Liver (tissue), 9 donors: ENCODE results near the gene MTOR. TPM values are rescaled to one million over a fixed set of nuclear protein-coding genes. Genes with fewer than 3 reads are reported as not detected.

Source experiments
- DNase-seq: peaks from one replicate; pipeline ENCODE4 v3.0.0-alpha.2; 2017; ENCODE audit warnings: low spot score
- H3K27ac ChIP-seq, 2 donors: one replicate each; pipeline ENCODE4 v1.7.0; 2013; ENCODE audit warnings: inconsistent platforms in 2 of 2, low read length in 2 of 2, control low read depth in 1 of 2, low read depth in 1 of 2, mild to moderate bottlenecking in 1 of 2
- H3K27me3 ChIP-seq, 4 donors: one replicate each; pipeline versions ENCODE4 v1.6.1 to v1.7.0; 2013; ENCODE audit warnings: low read length in 3 of 4, inconsistent platforms in 1 of 4, mild to moderate bottlenecking in 1 of 4, moderate library complexity in 1 of 4; ENCODE audit not compliant: control insufficient read depth in 4 of 4, insufficient read depth in 4 of 4
- H3K36me3 ChIP-seq, 4 donors: one replicate each; pipeline versions ENCODE4 v1.6.1 to v1.7.0; 2013; ENCODE audit warnings: low read length in 3 of 4, mild to moderate bottlenecking in 3 of 4, low read depth in 1 of 4, moderate library complexity in 1 of 4; ENCODE audit not compliant: control insufficient read depth in 4 of 4, insufficient read depth in 3 of 4
- H3K4me1 ChIP-seq, 4 donors: one replicate each; pipeline versions ENCODE4 v1.6.1 to v1.7.0; 2013; ENCODE audit warnings: low read length in 3 of 4, mild to moderate bottlenecking in 3 of 4, moderate library complexity in 1 of 4; ENCODE audit not compliant: control insufficient read depth in 4 of 4, insufficient read depth in 4 of 4
- H3K4me3 ChIP-seq, 3 donors: one replicate each; pipeline versions ENCODE4 v1.6.1 to v1.7.0; 2013; ENCODE audit warnings: low read length in 3 of 3, control low read depth in 1 of 3, low read depth in 1 of 3, mild to moderate bottlenecking in 1 of 3
- H3K9ac ChIP-seq, 2 donors: one replicate each; pipeline ENCODE4 v1.7.0; 2013; ENCODE audit warnings: low read length in 2 of 2, mild to moderate bottlenecking in 2 of 2, moderate library complexity in 2 of 2, control low read depth in 1 of 2, low read depth in 1 of 2
- H3K9me3 ChIP-seq, 4 donors: one replicate each; pipeline versions ENCODE4 v1.6.1 to v1.7.0; 2013; ENCODE audit warnings: low read length in 3 of 4; ENCODE audit not compliant: control insufficient read depth in 4 of 4
- ATF3 ChIP-seq: IDR thresholded peaks from 2 replicates; pipeline ENCODE4 v1.6.1; 2016; ENCODE audit warnings: antibody characterized with exemption
- CTCF ChIP-seq: fragments of 150-350 bp; IDR thresholded peaks from 2 replicates; pipeline ENCODE4 v1.5.1; 2017; ENCODE audit warnings: improper control_type of control experiment, low read depth, low read length; ENCODE audit not compliant: missing input control
- EGR1 ChIP-seq, 2 donors: IDR thresholded peaks; 2 replicates each; pipeline ENCODE4 v1.6.1; 2016 to 2018; ENCODE audit warnings: antibody characterized with exemption in 2 of 2, low read depth in 2 of 2
- FOXA1 ChIP-seq: IDR thresholded peaks from 2 replicates; pipeline ENCODE4 v1.6.1; 2016; ENCODE audit warnings: antibody characterized with exemption
- FOXA2 ChIP-seq: IDR thresholded peaks from 2 replicates; pipeline ENCODE4 v1.6.1; 2016; ENCODE audit warnings: antibody characterized with exemption
- GABPA ChIP-seq, 2 donors: IDR thresholded peaks in 1 of 2; conservative IDR thresholded peaks in 1 of 2; 2 replicates each; pipeline ENCODE4 v1.6.1; 2016; ENCODE audit warnings: antibody characterized with exemption in 2 of 2, mild to moderate bottlenecking in 1 of 2, moderate library complexity in 1 of 2
- HNF4A ChIP-seq, 2 donors: conservative IDR thresholded peaks; 2 replicates each; pipeline ENCODE4 v1.6.1; 2016; ENCODE audit warnings: antibody characterized with exemption in 2 of 2, mild to moderate bottlenecking in 2 of 2
- HNF4G ChIP-seq: IDR thresholded peaks from 2 replicates; pipeline ENCODE4 v1.6.1; 2016; ENCODE audit warnings: antibody characterized with exemption
- JUND ChIP-seq, 2 donors: IDR thresholded peaks; 2 replicates each; pipeline ENCODE4 v1.6.1; 2016; ENCODE audit warnings: antibody characterized with exemption in 2 of 2
- MAX ChIP-seq: IDR thresholded peaks from 2 replicates; pipeline ENCODE4 v1.6.1; 2016; ENCODE audit warnings: antibody characterized with exemption
- NR2F2 ChIP-seq: IDR thresholded peaks from 2 replicates; pipeline ENCODE4 v1.6.1; 2016; ENCODE audit warnings: antibody characterized with exemption
- RAD21 ChIP-seq, 2 donors: IDR thresholded peaks; 2 replicates each; pipeline ENCODE4 v1.6.1; 2016; ENCODE audit warnings: antibody characterized with exemption in 2 of 2, mild to moderate bottlenecking in 2 of 2
- REST ChIP-seq: IDR thresholded peaks from 2 replicates; pipeline ENCODE4 v1.6.1; 2016; ENCODE audit warnings: antibody characterized with exemption, mild to moderate bottlenecking
- RXRA ChIP-seq, 2 donors: IDR thresholded peaks; 2 replicates each; pipeline ENCODE4 v1.6.1; 2017 to 2018; ENCODE audit warnings: antibody characterized with exemption in 2 of 2, mild to moderate bottlenecking in 1 of 2
- SP1 ChIP-seq: IDR thresholded peaks from 2 replicates; pipeline ENCODE4 v1.6.1; 2018; ENCODE audit warnings: antibody characterized with exemption, mild to moderate bottlenecking
- TAF1 ChIP-seq: conservative IDR thresholded peaks from 2 replicates; pipeline ENCODE4 v1.6.1; 2016; ENCODE audit warnings: antibody characterized with exemption, mild to moderate bottlenecking
- YY1 ChIP-seq: IDR thresholded peaks from 2 replicates; pipeline ENCODE4 v1.6.1; 2016; ENCODE audit warnings: antibody characterized with exemption, mild to moderate bottlenecking
- ZBTB33 ChIP-seq: IDR thresholded peaks from 2 replicates; pipeline ENCODE4 v1.6.1; 2016; ENCODE audit warnings: antibody characterized with exemption
- WGBS: extraction: QIAGEN DNeasy Blood & Tissue Kit; methylation state at CpG from one replicate; pipeline ENCODE4 v1.1.7; 2013; 5-methylcytosine and 5-hydroxymethylcytosine counted together
- polyA plus RNA-seq, 2 donors: library from polyadenylated mRNA; stranded (reverse) in 1 of 2; unstranded in 1 of 2; fragments of 200-250 nt in 1 of 2; fragments of >200 nt in 1 of 2; fragmentation: Nextera tagmentation in 1 of 2; extraction: Ambion mirVana in 1 of 2; gene quantifications; one replicate each; pipeline versions ENCODE4 v1.2.1 to v1.2.3, GENCODE V29; 2013 to 2015
- total RNA-seq, 2 donors: library from RNA; depleted of rRNA; stranded (reverse); fragments of >200 nt; gene quantifications; one replicate each; pipeline ENCODE4 v1.2.3, GENCODE V29; 2014
- donor health status: healthy.
- donor health status: healthy.
- donor health status: healthy.
- donor health status: healthy.
- donor health status: healthy.

Gene MTOR
- total and polyA plus RNA-seq, 4 donors = 11.6 to 45.0 (median 19.9) TPM

- TF ChIP-seq CTCF (no peak), FOXA1 (no peak)
These were observed 112.0 kb downstream of the MTOR start (continued) for GRCh38 chr1:11150326-11150725.

- TF ChIP-seq GABPA (IDR thresholded peaks at IDR 0.05 in 1 of 2, conservative IDR thresholded peaks at IDR 0.05 in 1 of 2) = no peak
- no peak for TF ChIP-seq RAD21 (IDR thresholded peaks at IDR 0.05)
- no peak overlapping the region for H3K9ac ChIP-seq
- no peak overlapping the region for H3K4me3 ChIP-seq
- peaks cover 7 to 36% (median 24%) of the 10 kb centered on the region in 4 donors for H3K36me3 ChIP-seq
- H3K4me1 ChIP-seq = peaks cover 0 to 16% (median 15%) of the 10 kb centered on the region in 4 donors
- no peaks in the 10 kb centered on the region for H3K9me3 ChIP-seq
- no peaks in the 10 kb centered on the region for H3K27me3 ChIP-seq
- H3K27ac ChIP-seq = no peak overlapping the region
- WGBS = 88% methylated on average over 4 of the region's 4 CpGs
- no peak for DNase-seq
These were observed 115.1 kb downstream of the MTOR start for GRCh38 chr1:11147197-11147770.

GRCh38 chr1:11145741-11146140 is 116.6 kb downstream of the MTOR start:
- no peak for DNase-seq
- Histone ChIP-seq H3K9ac (no peak overlapping the region), H3K27me3 (no peaks in the 10 kb centered on the region), H3K27ac (no peak overlapping the region), H3K4me3 (no peak overlapping the region), H3K9me3 (no peaks in the 10 kb centered on the region), H3K36me3 (peaks cover 7 to 36% (median 24%) of the 10 kb centered on the region in 4 donors), H3K4me1 (peaks cover 0 to 1% (median under 1%) of the 10 kb centered on the region in 4 donors)
- WGBS = 97% methylated on average over 6 of the region's 6 CpGs
- TF ChIP-seq SP1 = no peak
- TF ChIP-seq EGR1 (IDR thresholded peaks at IDR 0.05; ENCODE audit: low read depth in 2 of 2) = no peak
- no peak for TF ChIP-seq JUND (IDR thresholded peaks at IDR 0.05)
- no peak for TF ChIP-seq CTCF
- TF ChIP-seq FOXA1 = no peak
- TF ChIP-seq MAX = no peak
- TF ChIP-seq REST = no peak
- no peak for TF ChIP-seq HNF4A (conservative IDR thresholded peaks at IDR 0.05)
- TF ChIP-seq ZBTB33 = no peak
- no peak for TF ChIP-seq HNF4G
- no peak for TF ChIP-seq NR2F2
- no peak for TF ChIP-seq RXRA (IDR thresholded peaks at IDR 0.05)
- no peak for TF ChIP-seq RAD21 (IDR thresholded peaks at IDR 0.05)
- no peak for TF ChIP-seq YY1
- TF ChIP-seq FOXA2 = no peak
- TF ChIP-seq ATF3 = no peak
- no peak for TF ChIP-seq GABPA (IDR thresholded peaks at IDR 0.05 in 1 of 2, conservative IDR thresholded peaks at IDR 0.05 in 1 of 2)
- no peak for TF ChIP-seq TAF1
